CD14-positive monocyte (primary cell): ENCODE data around the gene ANKRD13D. TPM values are rescaled to one million over a fixed set of nuclear protein-coding genes. Genes with fewer than 3 reads are reported as not detected.

Experiments used
- DNase-seq, 3 donors: peaks; one replicate each; pipeline ENCODE4 v3.0.0-alpha.2; 2011 to 2022
- H2AFZ ChIP-seq: 2 replicates; pipeline ENCODE4 v1.6.0; 2012; ENCODE audit warnings: mild to moderate bottlenecking, low read depth, low read length, inconsistent platforms; ENCODE audit not compliant: insufficient read depth, poor library complexity, severe bottlenecking
- H3K27ac ChIP-seq, 2 donors: 1 replicate in 1 of 2; 2 replicates in 1 of 2; pipeline ENCODE4 v1.5.1; 2012 to 2013; ENCODE audit warnings: low read length in 2 of 2, control low read depth in 1 of 2, inconsistent platforms in 1 of 2, low read depth in 1 of 2, mild to moderate bottlenecking in 1 of 2
- H3K27me3 ChIP-seq, 2 donors: one replicate each; pipeline versions ENCODE4 v1.6.0 to v1.6.1; 2011 to 2013; ENCODE audit warnings: low read length in 2 of 2; ENCODE audit not compliant: control insufficient read depth in 2 of 2, insufficient read depth in 2 of 2
- H3K36me3 ChIP-seq, 2 donors: replicated peaks in 1 of 2; 1 replicate in 1 of 2; 2 replicates in 1 of 2; pipeline versions ENCODE4 v1.5.1 to v1.6.1; 2012 to 2013; ENCODE audit warnings: low read length in 2 of 2, control low read depth in 1 of 2, inconsistent platforms in 1 of 2, mild to moderate bottlenecking in 1 of 2; ENCODE audit not compliant: insufficient read depth in 2 of 2, control insufficient read depth in 1 of 2
- H3K4me1 ChIP-seq, 2 donors: 1 replicate in 1 of 2; 2 replicates in 1 of 2; pipeline versions ENCODE4 v1.5.1 to v1.6.1; 2012 to 2013; ENCODE audit warnings: low read length in 2 of 2, control low read depth in 1 of 2, inconsistent platforms in 1 of 2, mild to moderate bottlenecking in 1 of 2, moderate library complexity in 1 of 2; ENCODE audit not compliant: insufficient read depth in 2 of 2, control insufficient read depth in 1 of 2
- H3K4me2 ChIP-seq: replicated peaks from 2 replicates; pipeline ENCODE3; 2012; ENCODE audit warnings: low read length, moderate library complexity, mild to moderate bottlenecking; ENCODE audit not compliant: poor library complexity, severe bottlenecking; ENCODE audit errors: extremely low read depth
- H3K4me3 ChIP-seq, 3 experiments: fragments of 200-600 bp in 1 of 3; sonication (generic) in 1 of 3; replicated peaks in 1 of 3; 1 replicate in 2 of 3; 2 replicates in 1 of 3; pipeline ENCODE4 v1.5.1; 2011 to 2013; ENCODE audit warnings: low read length in 3 of 3, mild to moderate bottlenecking in 3 of 3, control low read depth in 2 of 3, low read depth in 2 of 3, inconsistent platforms in 1 of 3, moderate library complexity in 1 of 3
- H3K79me2 ChIP-seq: 2 replicates; pipeline ENCODE4 v1.6.0; 2012; ENCODE audit warnings: mild to moderate bottlenecking, control low read depth, inconsistent platforms, low read length, moderate library complexity; ENCODE audit not compliant: insufficient read depth
- H3K9ac ChIP-seq: 2 replicates; pipeline ENCODE4 v1.6.0; 2017; ENCODE audit warnings: low read length, mild to moderate bottlenecking; ENCODE audit not compliant: insufficient read depth, poor library complexity, severe bottlenecking
- H3K9me3 ChIP-seq, 2 donors: replicated peaks in 1 of 2; 1 replicate in 1 of 2; 2 replicates in 1 of 2; pipeline versions ENCODE4 v1.5.1 to v1.6.1; 2012 to 2013; ENCODE audit warnings: low read length in 2 of 2, control low read depth in 1 of 2; ENCODE audit not compliant: control insufficient read depth in 1 of 2, insufficient read depth in 1 of 2
- H4K20me1 ChIP-seq: 2 replicates; pipeline ENCODE4 v1.6.0; 2012; ENCODE audit warnings: mild to moderate bottlenecking, low read length, control low read depth, moderate library complexity; ENCODE audit not compliant: insufficient read depth
- H3K27ac Mint-ChIP-seq, 7 donors: one replicate each; pipeline ENCODE4 v1.8.0; 2020; ENCODE audit warnings: mild to moderate bottlenecking in 7 of 7, mixed read lengths in 7 of 7, moderate library complexity in 6 of 7, inconsistent platforms in 2 of 7
- H3K27me3 Mint-ChIP-seq, 3 donors: one replicate each; pipeline ENCODE4 v1.8.0; 2021 to 2022; ENCODE audit warnings: low read depth in 3 of 3, mild to moderate bottlenecking in 3 of 3, mixed read lengths in 3 of 3, moderate library complexity in 3 of 3, inconsistent platforms in 1 of 3
- H3K36me3 Mint-ChIP-seq, 2 donors: one replicate each; pipeline ENCODE4 v1.8.0; 2020; ENCODE audit warnings: mixed read lengths in 2 of 2, inconsistent platforms in 1 of 2, mild to moderate bottlenecking in 1 of 2
- H3K4me1 Mint-ChIP-seq: one replicate; pipeline ENCODE4 v1.8.0; 2020; ENCODE audit warnings: mild to moderate bottlenecking, mixed read lengths
- H3K4me3 Mint-ChIP-seq, 2 donors: one replicate each; pipeline ENCODE4 v1.8.0; 2020; ENCODE audit warnings: mild to moderate bottlenecking in 2 of 2, mixed read lengths in 2 of 2, moderate library complexity in 1 of 2
- H3K9me3 Mint-ChIP-seq, 7 donors: one replicate each; pipeline ENCODE4 v1.8.0; 2020 to 2022; ENCODE audit warnings: mixed read lengths in 7 of 7, mild to moderate bottlenecking in 6 of 7, moderate library complexity in 6 of 7, inconsistent platforms in 2 of 7
- CTCF ChIP-seq: fragments of 200-600 bp; IDR thresholded peaks from one replicate; pipeline ENCODE4 v1.8.0; 2022; ENCODE audit warnings: antibody characterized with exemption, mild to moderate bottlenecking
- WGBS: methylation state at CpG from one replicate; pipeline ENCODE4 v1.1.5; 2013; ENCODE audit warnings: missing lambda C conversion rate; ENCODE audit not compliant: insufficient coverage; 5-methylcytosine and 5-hydroxymethylcytosine counted together
- intact Hi-C, 2 donors: fragments of 100-400 bp; cut with micrococcal nuclease; formaldehyde crosslinking; loops; one replicate each; pipeline versions ENCODE4 v1.15.0 to v1.15.1; 2023
- polyA plus RNA-seq, 3 donors: library from polyadenylated mRNA; depleted of rRNA in 1 of 3; unstranded in 2 of 3; stranded (reverse) in 1 of 3; fragments of 300-500 nt in 2 of 3; fragments of >200 nt in 1 of 3; fragmentation: Illumina TruSeq in 2 of 3; gene quantifications; 1 replicate in 2 of 3; 2 replicates in 1 of 3; pipeline ENCODE4 v1.2.3, GENCODE V29; 2012 to 2021

ANKRD13D gene
- polyA plus RNA-seq, 3 donors, result 9.1 to 389 (median 10.3) TPM

DNA sequence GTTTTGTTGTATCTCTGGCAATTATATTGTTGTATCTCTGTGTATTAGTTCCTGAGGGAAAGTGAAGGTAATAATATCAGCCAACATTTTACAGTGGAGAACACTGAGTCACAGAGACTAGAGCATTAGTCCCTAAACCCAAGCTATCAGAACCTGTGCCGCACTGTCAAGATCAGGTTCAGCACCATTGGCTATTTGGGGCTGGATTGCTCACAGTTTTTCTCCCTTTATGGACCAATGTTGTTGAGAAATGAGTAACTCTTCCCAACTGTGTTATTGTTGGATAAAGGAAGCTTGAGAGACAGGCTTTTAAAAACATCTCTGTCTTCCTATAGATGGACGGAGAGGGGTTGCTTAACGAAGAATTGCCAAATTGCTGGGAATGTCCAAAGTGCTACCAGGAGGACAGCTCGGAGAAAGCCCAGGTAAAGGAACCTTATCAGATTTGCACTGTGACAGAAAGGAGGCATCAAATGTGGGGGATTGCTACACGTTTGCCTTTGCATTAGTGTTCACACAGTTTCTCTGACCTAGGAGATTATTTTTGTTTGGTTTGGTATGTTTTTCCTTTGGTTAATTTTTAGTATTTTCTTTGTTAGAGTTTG, 41.1 kb upstream of the ANKRD13D start:
- intact Hi-C loops, result no loop called here
- no peak for TF ChIP-seq CTCF
- H3K4me1 Mint-ChIP-seq, result peaks cover 4% of the 10 kb centered on the region
- peak overlapping the region in 1 of 2 donors; percentile 20 for H3K27ac ChIP-seq
- H4K20me1 ChIP-seq, result peaks cover 97% of the 10 kb centered on the region
- H3K4me2 ChIP-seq, result no peak overlapping the region
- H2AFZ ChIP-seq, result no peak overlapping the region
- peaks cover 93 to 98% of the 10 kb centered on the region in 2 donors for H3K36me3 ChIP-seq
- H3K4me1 ChIP-seq, result peaks cover 0 to under 1% of the 10 kb centered on the region in 2 donors
- peaks cover 0 to 2% (median 0%) of the 10 kb centered on the region in 3 donors for H3K27me3 Mint-ChIP-seq
- H3K4me3 Mint-ChIP-seq, result no peak overlapping the region
- H3K27ac Mint-ChIP-seq, result peak overlapping the region in 2 of 7 donors; percentile 32 to 73
- H3K9ac ChIP-seq, result no peak overlapping the region
- peaks cover 89 to 97% of the 10 kb centered on the region in 2 donors for H3K36me3 Mint-ChIP-seq
- H3K9me3 Mint-ChIP-seq, result no peaks in the 10 kb centered on the region
- no peaks in the 10 kb centered on the region for H3K9me3 ChIP-seq
- H3K79me2 ChIP-seq, result peaks cover 51% of the 10 kb centered on the region
- 79% methylated on average over 4 of the region's 5 CpGs for WGBS
- H3K4me3 ChIP-seq, result no peak overlapping the region
- DNase-seq, result no peak
- no peaks in the 10 kb centered on the region for H3K27me3 ChIP-seq

DNA sequence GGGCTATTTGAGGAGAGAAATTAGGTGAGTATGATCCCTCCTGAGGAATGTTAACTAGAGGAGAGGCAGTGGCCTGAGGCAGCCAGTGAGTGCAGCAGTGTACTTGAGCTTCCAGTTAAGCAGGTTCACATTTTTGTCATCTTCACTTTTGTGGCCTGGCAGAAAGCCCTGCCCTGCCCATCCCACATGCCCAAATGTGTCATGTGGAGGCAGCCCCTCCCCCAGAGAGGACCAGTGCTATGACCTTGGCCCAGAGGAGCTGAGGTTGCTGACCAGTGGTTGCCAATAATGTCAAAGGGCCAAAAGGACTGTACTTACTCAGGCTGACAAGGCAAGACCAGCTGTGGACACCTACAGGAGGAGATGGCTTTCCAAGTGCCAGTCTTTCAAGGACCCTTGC, 40.5 kb upstream of the ANKRD13D start:
- peaks cover 97% of the 10 kb centered on the region for H4K20me1 ChIP-seq
- H3K27me3 Mint-ChIP-seq, result peaks cover 0 to 2% (median 0%) of the 10 kb centered on the region in 3 donors
- H3K27ac ChIP-seq, result peak overlapping the region in 1 of 2 donors; percentile 29
- H3K9me3 Mint-ChIP-seq, result no peaks in the 10 kb centered on the region
- H3K4me3 Mint-ChIP-seq, result no peak overlapping the region
- H3K9ac ChIP-seq, result no peak overlapping the region
- no peak for DNase-seq
- H3K4me3 ChIP-seq, result no peak overlapping the region
- peaks cover 46% of the 10 kb centered on the region for H3K79me2 ChIP-seq
- H2AFZ ChIP-seq, result no peak overlapping the region
- no peaks in the 10 kb centered on the region for H3K27me3 ChIP-seq
- no peaks in the 10 kb centered on the region for H3K9me3 ChIP-seq
- H3K4me2 ChIP-seq, result no peak overlapping the region
- H3K36me3 ChIP-seq, result peaks cover 93 to 98% of the 10 kb centered on the region in 2 donors
- peaks cover 0 to 7% of the 10 kb centered on the region in 2 donors for H3K4me1 ChIP-seq
- intact Hi-C loops, result no loop called here
- TF ChIP-seq CTCF, result no peak
- H3K4me1 Mint-ChIP-seq, result peaks cover 4% of the 10 kb centered on the region
- H3K27ac Mint-ChIP-seq, result peak overlapping the region in 4 of 7 donors; percentile 19 to 60 (median 32)
- H3K36me3 Mint-ChIP-seq, result peaks cover 90 to 97% of the 10 kb centered on the region in 2 donors
